ENCODE results near the gene OXNAD1.

Gene OXNAD1

DNA sequence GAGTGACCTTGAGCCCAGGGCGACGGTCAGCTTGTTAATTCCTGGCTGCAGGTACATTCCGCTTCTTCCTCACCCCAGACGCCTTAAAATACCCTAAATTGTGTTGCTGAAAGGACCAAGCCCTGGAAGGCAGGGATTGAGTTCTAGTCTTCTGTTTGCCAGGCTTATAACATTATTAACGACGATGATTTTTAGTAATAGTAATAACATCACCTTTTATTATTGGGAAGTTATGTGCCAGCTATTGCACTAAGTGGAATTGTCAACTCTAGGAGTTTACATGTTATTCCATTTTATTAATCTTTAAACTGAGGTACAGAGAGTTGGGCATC, 409 bp downstream of the OXNAD1 start:
- DNase-seq, result no peak
- intact Hi-C loops (cut with DNase I), result no loop called here

DNA sequence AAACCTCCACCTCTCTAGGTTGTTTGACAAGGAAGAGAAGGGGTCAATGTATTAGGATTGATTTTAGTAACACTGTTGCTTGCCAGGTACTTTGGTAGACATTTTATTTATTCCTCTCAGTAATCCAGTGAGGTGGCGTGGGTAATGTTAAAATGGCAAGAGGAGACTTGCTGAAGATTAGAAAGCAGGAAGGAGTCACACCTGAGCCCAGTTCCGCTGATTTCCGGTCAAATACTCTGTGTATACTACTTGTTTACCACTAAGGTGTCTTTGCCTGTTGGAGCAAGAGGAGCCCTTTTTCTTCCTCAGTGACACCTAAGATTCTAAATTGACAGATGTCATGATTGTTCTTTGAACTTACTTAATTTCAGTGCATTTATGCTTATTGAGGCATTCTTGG, 1.7 kb downstream of the OXNAD1 start:
- intact Hi-C loops (cut with DNase I), result no loop called here
- no peak for DNase-seq

GRCh38 chr3:16270855-16271254, 5.8 kb downstream of the OXNAD1 start:
- intact Hi-C loops (cut with DNase I), result no loop called here

GRCh38 chr3:16272588-16272987, 7.6 kb downstream of the OXNAD1 start:
- intact Hi-C loops (cut with DNase I), result no loop called here
- DNase-seq, result no peak

More at GRCh38 chr3:16270855-16271254, 5.8 kb downstream of the OXNAD1 start:
- peak in 12 of 42 donors; percentile 17 to 69 (median 52) for DNase-seq

GRCh38 chr3:16273867-16274266, 8.9 kb downstream of the OXNAD1 start:
- no peak for DNase-seq
- intact Hi-C loops (cut with DNase I), result no loop called here

- DNase-seq, result no peak
- intact Hi-C loops (cut with DNase I), result no loop called here
These were observed 12.5 kb downstream of the OXNAD1 start for GRCh38 chr3:16277471-16277870.

- no peak for DNase-seq
- intact Hi-C loops (cut with DNase I), result no loop called here
These were observed 14.2 kb downstream of the OXNAD1 start for GRCh38 chr3:16279010-16279801.

- DNase-seq, result no peak
- intact Hi-C loops (cut with DNase I), result no loop called here
These were observed 15.7 kb downstream of the OXNAD1 start for GRCh38 chr3:16280671-16281070.

DNA sequence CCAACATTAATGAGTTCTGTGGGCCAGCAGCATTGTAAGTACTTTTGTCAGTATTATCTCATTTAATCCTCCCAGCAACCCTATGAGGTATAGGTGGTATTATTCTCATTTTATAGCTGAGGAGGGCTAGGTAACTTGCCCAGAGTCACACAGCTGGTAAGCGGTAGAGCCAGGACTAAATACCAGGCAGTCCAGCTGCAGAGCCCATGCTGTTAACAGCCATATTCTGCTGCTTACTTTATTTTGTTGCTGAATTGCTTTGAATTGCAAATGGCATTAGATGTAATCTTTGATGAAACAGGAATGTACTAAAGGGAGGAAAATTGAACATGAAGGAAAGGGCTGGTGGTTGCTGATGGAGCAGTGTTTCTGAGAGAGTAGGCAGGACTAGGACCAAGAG, 19.6 kb downstream of the OXNAD1 start:
- no peak for DNase-seq
- intact Hi-C loops (cut with DNase I), result loop anchor here (5.0 kb wide), 1 partner anchor 268 kb away; no protein-coding TSS in a partner anchor

- DNase-seq, result no peak
These were observed 21.1 kb downstream of the OXNAD1 start for GRCh38 chr3:16286161-16286560.

DNA sequence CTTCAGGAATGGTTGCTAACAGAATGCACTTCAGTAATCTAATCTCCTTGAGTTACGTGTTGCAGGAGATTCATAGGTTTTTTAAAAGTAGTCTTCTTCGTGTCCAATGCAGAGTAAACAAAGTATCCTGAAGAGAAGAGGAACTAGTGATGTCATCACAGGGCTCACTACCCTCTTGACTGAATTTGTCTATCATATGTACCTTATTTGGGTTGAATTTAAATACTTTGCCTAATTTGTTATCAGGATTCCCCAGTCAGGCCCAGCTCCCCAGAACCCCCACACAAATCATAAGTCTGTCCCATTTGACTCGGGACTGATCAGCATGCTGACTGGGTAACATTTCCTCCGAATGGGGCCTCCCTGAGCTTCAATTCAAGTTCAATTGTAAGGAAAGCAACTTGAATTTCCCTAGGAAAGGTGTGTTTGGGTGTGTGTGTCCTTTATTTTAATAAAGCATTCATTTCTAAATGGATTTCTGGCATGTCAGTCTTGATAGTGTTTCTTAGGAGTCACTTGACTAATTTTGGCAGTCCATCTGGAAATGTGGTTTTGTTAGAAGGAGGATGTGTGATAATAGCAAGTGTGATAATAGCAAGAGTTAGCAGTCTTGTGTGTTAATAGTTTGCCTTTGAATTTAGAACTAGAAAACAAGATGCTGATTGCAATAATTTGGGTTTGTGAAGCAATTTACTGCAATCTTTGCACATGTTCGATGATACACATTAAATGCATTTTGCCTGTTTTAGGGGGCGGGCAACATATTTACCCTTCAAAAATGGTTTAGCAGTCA, 21.9 kb downstream of the OXNAD1 start:
- DNase-seq, result no peak

More at GRCh38 chr3:16286161-16286560, 21.1 kb downstream of the OXNAD1 start:
- intact Hi-C loops (cut with DNase I), result loop anchor here (5.0 kb wide), 1 partner anchor 266 kb away; no protein-coding TSS in a partner anchor

DNA sequence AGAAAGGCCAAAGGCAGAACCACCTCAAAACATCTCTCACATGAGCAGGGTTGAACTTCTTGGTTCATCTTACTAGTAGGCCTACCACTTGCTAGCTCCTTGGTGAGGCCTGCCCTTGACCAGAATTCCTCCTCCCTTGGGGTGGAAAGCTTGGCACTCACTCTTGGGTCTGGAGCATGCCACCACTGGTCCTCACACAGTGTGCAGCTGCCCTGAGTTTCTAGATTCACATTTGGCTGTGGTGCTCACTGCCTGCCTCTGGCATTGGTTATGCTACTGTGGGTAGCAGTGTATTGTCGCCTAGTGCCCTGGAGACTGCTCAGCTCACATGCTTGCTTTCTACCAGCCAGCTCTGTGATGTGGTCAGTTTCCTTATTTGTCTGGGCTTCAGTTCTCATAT, 23.7 kb downstream of the OXNAD1 start:
- DNase-seq, result no peak
- intact Hi-C loops (cut with DNase I), result loop anchor here (5.0 kb wide), 1 partner anchor 264 kb away; no protein-coding TSS in a partner anchor

More for the DNA sequence above, 21.9 kb downstream of the OXNAD1 start:
- intact Hi-C loops (cut with DNase I), result loop anchor here (5.0 kb wide), 1 partner anchor 265 kb away; no protein-coding TSS in a partner anchor

DNA sequence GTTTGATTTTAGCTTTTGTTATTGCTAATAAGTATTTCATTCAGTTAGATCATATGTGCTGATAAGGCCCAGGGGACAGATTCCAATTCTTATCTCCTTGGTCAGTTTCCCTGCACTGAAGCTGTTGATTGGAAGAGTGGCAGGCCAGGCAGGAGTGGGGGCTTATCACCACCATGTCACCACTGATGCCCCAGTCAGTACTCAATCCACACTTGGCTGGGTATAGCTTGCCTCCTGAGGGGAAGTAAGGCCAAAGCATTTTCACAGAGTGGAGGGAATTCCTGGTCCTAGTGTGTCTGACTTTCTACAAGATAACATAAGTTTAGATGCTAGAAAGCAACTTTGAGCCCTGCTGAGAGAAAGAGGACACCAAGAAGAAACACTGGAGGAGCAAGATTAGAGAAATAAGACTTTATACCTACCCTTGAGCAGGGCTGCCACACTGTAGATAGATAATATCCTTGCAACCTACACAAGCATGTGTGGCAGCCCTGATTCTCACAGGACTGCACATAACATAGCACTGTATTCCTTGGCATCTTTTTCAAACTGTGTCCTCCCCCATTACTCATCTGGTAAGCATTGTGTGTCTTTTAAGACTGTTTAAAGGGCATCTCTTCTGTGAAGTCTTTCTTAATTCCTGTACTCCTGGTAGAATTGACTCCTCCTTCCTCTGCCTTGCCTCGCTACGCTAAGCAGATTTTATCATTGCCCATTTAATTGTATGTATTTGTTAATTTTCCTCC, 24.3 kb downstream of the OXNAD1 start:
- no peak for DNase-seq
- intact Hi-C loops (cut with DNase I), result loop anchor here (5.0 kb wide), 1 partner anchor 263 kb away; no protein-coding TSS in a partner anchor

- peak in 37 of 42 donors; percentile 17 to 84 (median 61) for DNase-seq
- intact Hi-C loops (cut with DNase I), result no loop called here
These were observed 25.2 kb downstream of the OXNAD1 start for GRCh38 chr3:16290007-16290826.

GRCh38 chr3:16290827-16291196, 25.8 kb downstream of the OXNAD1 start:
- no peak for DNase-seq
- intact Hi-C loops (cut with DNase I), result no loop called here

DNA sequence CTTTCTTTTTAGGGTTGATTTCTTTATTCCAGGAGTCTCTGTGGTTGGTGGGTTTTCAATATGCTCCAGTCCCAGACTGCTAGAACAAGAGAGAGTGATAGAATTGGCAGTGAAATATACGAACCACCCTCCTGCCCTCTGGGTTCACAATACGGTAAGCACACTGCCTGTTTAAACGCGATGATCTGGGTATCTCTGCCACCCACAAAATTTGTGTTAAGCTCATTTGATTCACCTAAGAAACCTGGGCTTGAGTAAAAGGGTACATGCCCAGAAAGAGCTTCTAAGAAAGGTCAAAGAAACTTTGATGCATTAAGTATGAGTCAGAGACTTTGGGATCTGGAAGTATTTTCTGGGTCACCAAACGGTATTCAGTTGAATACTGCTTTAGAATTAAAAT, 29.8 kb downstream of the OXNAD1 start:
- no peak for DNase-seq
- intact Hi-C loops (cut with DNase I), result no loop called here

- intact Hi-C loops (cut with DNase I), result no loop called here
These were observed 30.4 kb downstream of the OXNAD1 start for GRCh38 chr3:16295298-16295890.

More at GRCh38 chr3:16295298-16295890, 30.4 kb downstream of the OXNAD1 start:
- no peak for DNase-seq

All from head of caudate nucleus (tissue), 42 donors.